Epithelial cell of proximal tubule (primary cell): ENCODE results near the gene SENP6. TPM values are rescaled to one million over a fixed set of nuclear protein-coding genes. Genes with fewer than 3 reads are reported as not detected.

Experiments used
- DNase-seq: peaks from one replicate; pipeline ENCODE4 v3.0.0-alpha.2; 2011; ENCODE audit warnings: low read depth
- H3K4me3 ChIP-seq: 2 replicates; pipeline ENCODE4 v1.5.1; 2011; ENCODE audit warnings: low read depth, mild to moderate bottlenecking, low read length
- total RNA-seq: library from RNA; depleted of rRNA; stranded (reverse); fragments of >200 nt; gene quantifications from 2 replicates; pipeline ENCODE4 v1.2.3, GENCODE V29; 2015
- TF ChIP-seq, protein P1 (sequence below): conservative IDR thresholded peaks from 2 replicates; pipeline ENCODE4 v1.5.1; 2012; ENCODE audit warnings: low read depth, mild to moderate bottlenecking, low read length

Gene SENP6
- total RNA-seq, 1 donor from 2014 or later, result 45.6 TPM

DNA sequence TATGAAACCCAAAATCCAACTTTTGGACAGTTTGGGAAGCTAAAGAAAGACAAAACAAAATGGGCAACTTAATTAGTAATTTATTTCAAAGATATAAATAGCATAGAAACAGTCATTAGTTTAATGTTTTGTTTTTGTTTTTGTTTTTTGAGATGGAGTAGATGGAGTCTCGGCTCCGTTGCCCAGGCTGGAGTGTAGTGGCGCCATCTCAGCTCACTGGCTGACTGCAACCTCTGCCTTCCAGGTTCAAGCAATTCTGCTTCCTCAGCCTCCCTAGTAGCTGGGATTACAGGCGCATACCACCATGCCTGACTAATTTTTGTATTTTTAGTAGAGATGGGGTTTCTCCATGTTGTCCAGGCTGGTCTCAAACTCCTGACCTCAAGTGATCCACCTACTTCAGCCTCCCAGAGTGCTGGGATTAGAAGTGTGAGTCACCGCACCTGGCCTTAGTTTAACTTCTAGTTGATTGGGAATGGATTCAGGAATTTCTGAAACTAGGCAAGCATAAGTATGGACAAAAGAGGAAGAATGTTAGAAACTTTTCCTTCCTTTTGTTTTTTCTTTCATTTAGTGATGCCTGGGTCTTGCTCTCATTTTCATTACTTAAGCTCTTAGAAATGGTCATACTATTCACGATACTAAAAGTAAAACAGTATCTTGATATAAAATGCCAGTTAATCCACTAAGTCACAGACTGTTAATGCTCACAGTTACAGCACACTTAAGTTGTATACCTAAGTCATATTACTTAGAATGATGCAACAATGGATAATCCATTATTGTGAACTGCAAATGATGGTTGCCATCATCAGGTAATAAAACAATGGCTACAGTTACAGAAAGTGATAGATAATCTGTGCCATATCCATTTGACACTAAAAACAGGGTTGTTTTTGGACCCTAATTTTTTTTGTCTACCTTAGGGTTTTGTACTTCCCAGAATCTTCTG is 8.2 kb downstream of the SENP6 start:
- H3K4me3 ChIP-seq, result no peak overlapping the region
- TF ChIP-seq, protein P1, sequence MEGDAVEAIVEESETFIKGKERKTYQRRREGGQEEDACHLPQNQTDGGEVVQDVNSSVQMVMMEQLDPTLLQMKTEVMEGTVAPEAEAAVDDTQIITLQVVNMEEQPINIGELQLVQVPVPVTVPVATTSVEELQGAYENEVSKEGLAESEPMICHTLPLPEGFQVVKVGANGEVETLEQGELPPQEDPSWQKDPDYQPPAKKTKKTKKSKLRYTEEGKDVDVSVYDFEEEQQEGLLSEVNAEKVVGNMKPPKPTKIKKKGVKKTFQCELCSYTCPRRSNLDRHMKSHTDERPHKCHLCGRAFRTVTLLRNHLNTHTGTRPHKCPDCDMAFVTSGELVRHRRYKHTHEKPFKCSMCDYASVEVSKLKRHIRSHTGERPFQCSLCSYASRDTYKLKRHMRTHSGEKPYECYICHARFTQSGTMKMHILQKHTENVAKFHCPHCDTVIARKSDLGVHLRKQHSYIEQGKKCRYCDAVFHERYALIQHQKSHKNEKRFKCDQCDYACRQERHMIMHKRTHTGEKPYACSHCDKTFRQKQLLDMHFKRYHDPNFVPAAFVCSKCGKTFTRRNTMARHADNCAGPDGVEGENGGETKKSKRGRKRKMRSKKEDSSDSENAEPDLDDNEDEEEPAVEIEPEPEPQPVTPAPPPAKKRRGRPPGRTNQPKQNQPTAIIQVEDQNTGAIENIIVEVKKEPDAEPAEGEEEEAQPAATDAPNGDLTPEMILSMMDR, result no peak
- no peak for DNase-seq

DNA sequence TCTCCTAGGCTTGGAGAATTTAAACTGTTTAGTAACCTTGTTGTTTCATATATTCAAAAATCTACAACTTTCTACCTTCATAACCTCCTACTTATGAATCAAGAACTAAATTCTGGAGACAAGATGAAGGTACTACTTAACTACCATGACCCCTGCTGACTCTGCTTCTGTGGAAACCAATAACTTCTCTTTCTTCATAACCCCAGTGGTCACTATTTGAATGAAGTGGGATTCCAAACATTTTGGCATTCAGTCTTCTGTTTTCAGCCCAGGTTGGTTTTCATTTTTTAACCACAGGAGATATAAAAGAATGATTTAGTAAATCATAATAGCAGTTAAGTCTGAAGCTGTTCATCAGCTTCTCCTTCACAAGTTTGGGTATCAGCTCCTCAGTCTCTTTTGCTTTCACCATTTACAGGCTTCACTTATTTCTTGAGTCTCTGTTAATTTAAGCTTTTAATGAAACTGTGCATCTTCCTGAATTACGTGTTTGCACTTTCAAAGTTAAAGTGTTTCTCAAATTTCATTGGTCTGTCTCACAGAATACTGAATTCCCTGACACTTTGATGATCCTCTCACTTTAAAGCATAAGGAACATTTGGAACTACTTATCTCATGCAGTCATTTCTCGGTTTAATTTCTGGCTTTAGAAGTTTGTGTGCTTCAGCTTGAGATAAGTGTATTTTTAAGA is 9.5 kb downstream of the SENP6 start:
- TF ChIP-seq, protein P1, result no peak
- H3K4me3 ChIP-seq, result no peak overlapping the region
- DNase-seq, result no peak

DNA sequence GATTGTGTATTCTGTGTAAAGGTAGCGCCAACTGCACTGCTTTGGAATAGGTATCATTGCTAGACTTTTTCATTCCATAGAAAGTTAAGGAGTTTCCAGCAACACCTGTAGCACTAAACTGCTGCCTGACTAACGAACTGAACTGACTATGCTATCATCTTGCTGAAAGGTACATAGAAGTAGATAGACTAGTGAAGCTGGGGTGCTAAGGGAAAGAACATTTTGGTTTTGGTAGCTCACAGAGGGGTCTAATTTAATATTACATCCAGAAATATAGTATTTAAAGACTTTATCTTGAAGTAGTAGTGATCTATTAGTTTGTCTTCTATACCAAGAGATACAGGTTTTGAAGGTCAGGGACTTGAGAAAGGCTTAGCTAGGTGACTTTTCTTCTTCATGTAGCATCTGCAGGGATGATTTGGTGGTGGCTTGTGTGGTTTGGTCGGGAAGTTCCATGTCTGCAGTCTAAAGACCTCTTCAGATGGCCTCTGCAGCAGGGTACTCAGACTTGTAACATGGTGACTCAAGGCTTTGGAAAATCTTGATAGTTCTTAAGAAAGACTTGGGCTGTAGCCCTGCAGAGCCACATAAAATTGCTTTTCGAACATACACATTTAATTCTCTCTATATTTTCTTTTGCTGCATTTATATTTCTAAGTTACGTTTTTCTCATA is 10.2 kb downstream of the SENP6 start:
- H3K4me3 ChIP-seq, result no peak overlapping the region
- TF ChIP-seq, protein P1, result no peak
- DNase-seq, result no peak

DNA sequence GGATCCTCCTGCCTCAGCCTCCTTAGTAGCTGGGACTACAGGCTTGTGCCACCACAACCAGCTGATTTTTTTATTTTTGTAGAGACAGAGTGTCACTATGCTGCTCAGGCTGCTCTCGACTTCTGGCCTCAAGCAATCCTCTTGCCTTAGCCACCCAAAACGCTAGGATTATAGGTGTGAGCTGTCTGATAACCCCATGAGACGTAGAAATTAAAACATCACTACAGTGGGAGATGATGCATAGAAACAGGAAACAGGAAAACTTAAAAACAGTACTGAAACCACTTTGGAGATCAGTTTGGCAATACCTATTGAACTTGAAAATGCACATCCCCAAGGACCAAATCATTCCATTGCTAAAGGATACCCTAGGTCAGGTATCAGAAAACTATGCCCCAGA is 10.8 kb downstream of the SENP6 start:
- DNase-seq, result no peak
- TF ChIP-seq, protein P1, result no peak
- no peak overlapping the region for H3K4me3 ChIP-seq

DNA sequence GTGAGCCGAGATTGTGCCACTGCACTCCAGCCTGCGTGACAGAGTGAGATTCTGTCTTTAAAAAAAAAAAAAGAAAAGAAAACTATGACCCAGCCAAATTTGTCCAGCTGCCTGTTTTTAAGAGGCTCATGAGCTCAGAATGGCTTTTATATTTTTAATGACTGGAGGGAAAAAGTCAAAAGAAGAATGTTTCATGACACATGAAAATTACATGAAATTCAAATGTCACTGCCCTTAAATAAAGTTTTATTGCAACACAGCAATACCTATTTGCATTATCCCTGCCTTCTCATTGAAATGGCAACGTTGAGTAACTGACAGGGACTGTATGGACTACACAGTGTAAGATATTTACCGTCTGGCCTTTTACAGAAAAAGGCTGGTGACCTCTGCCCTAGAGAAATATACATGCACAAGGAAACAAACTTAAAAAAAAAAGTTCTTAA is 11.4 kb downstream of the SENP6 start:
- TF ChIP-seq, protein P1, result no peak
- DNase-seq, result no peak
- no peak overlapping the region for H3K4me3 ChIP-seq

DNA sequence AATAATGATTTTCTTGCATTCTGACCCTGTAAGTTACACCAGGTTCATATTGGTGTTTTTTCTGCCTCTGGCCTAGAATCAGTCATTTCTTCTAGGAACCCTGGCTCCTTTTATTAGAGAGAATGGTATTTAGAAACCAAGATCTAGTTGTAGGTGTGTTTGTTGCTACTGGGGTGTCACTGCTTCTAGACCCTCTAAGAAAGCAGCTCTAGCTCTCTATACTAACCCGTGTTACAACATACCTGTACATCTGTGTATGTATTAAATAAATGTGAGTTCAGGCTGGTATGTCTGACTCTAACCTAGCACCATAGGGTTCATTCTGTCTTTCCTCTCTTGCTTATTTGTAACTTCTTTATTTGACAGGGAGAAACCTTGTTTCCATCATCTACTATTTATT is 16.8 kb downstream of the SENP6 start:
- no peak for DNase-seq
- no peak overlapping the region for H3K4me3 ChIP-seq
- TF ChIP-seq, protein P1, result no peak
